CD4-positive, alpha-beta T cell (primary cell): ENCODE measurements around the gene LIN54. TPM values are rescaled to one million over a fixed set of nuclear protein-coding genes. Genes with fewer than 3 reads are reported as not detected.
"Not testable (repeated sequence)": the region's sequence is repeated elsewhere in the genome, so short reads cannot be mapped to it uniquely, and the experiment has no call there.

Experiments used
- ATAC-seq: fragments of 200-7000 bp; cut with Tn5 transposase; one replicate; pipeline ENCODE4 v1.10.0; 2022; ENCODE audit warnings: mild to moderate bottlenecking; ENCODE audit not compliant: poor library complexity
- CTCF ChIA-PET: fragments of 350-600 bp; sonication (Branson Sonifier 250); formaldehyde crosslinking; loops from one replicate; lab custom pipeline; 2021; ENCODE audit warnings: antibody characterized with exemption, inconsistent platforms; lab: Charles Lee
- POLR2A ChIA-PET: fragments of 350-600 bp; sonication (Branson Sonifier 250); formaldehyde crosslinking; loops from one replicate; lab custom pipeline; 2021; ENCODE audit warnings: antibody characterized with exemption, inconsistent platforms; lab: Charles Lee
- DNase-seq, 14 experiments: peaks; one replicate each; pipeline ENCODE4 v3.0.0-alpha.2; 2013 to 2020; ENCODE audit warnings: mixed read lengths in 2 of 14
- H3K27ac ChIP-seq, 2 donors: one replicate each; pipeline versions ENCODE4 v1.5.1 to v1.7.0; 2013; ENCODE audit warnings: low read length in 2 of 2, low read depth in 1 of 2, mild to moderate bottlenecking in 1 of 2
- H3K27me3 ChIP-seq, 2 experiments: 1 replicate in 1 of 2; 2 replicates in 1 of 2; pipeline versions ENCODE4 v1.6.1 to v1.7.0; 2013; ENCODE audit warnings: low read length in 2 of 2, control low read depth in 1 of 2, mild to moderate bottlenecking in 1 of 2, moderate library complexity in 1 of 2; ENCODE audit not compliant: insufficient read depth in 2 of 2, control insufficient read depth in 1 of 2
- H3K36me3 ChIP-seq: one replicate; pipeline ENCODE4 v1.6.1; 2013; ENCODE audit warnings: low read length, control low read depth; ENCODE audit not compliant: insufficient read depth
- H3K4me1 ChIP-seq: one replicate; pipeline ENCODE4 v1.6.1; 2013; ENCODE audit warnings: low read length, control low read depth; ENCODE audit not compliant: insufficient read depth
- H3K4me3 ChIP-seq: one replicate; pipeline ENCODE4 v1.5.1; 2013; ENCODE audit warnings: mild to moderate bottlenecking, low read length, moderate library complexity
- H3K9me3 ChIP-seq, 2 experiments: 1 replicate in 1 of 2; 2 replicates in 1 of 2; pipeline versions ENCODE4 v1.6.1 to v1.7.0; 2013; ENCODE audit warnings: low read length in 2 of 2, mild to moderate bottlenecking in 2 of 2, control low read depth in 1 of 2, moderate library complexity in 1 of 2; ENCODE audit not compliant: control insufficient read depth in 1 of 2, insufficient read depth in 1 of 2
- H3K27ac Mint-ChIP-seq: one replicate; pipeline ENCODE4 v1.8.0; 2020; ENCODE audit warnings: mixed read lengths
- H3K27me3 Mint-ChIP-seq: one replicate; pipeline ENCODE4 v1.8.0; 2021; ENCODE audit warnings: mixed read lengths
- H3K36me3 Mint-ChIP-seq: one replicate; pipeline ENCODE4 v1.8.0; 2021; ENCODE audit warnings: low read depth, mixed read lengths
- H3K4me1 Mint-ChIP-seq: one replicate; pipeline ENCODE4 v1.8.0; 2021; ENCODE audit warnings: low read depth, mixed read lengths
- H3K4me3 Mint-ChIP-seq: one replicate; pipeline ENCODE4 v1.8.0; 2020; ENCODE audit warnings: mild to moderate bottlenecking, mixed read lengths
- H3K9me3 Mint-ChIP-seq: one replicate; pipeline ENCODE4 v1.8.0; 2020; ENCODE audit warnings: mixed read lengths
- intact Hi-C, 2 experiments: fragments of 100-400 bp; cut with DNase I in 1 of 2; cut with micrococcal nuclease in 1 of 2; formaldehyde crosslinking; loops; one replicate each; pipeline versions ENCODE4 v1.15.1 to v1.9.0; 2023 to 2025; cut with DNase I, micrococcal nuclease
- total RNA-seq, 174 experiments: library from RNA in 2 of 174; stranded (reverse) in 2 of 174; gene quantifications; one replicate each; pipeline ENCODE4 v1.2.3 and lab custom pipeline; 2021 to 2026
- TF ChIP-seq, protein P1 (sequence below): fragments of 200-600 bp; IDR thresholded peaks from one replicate; pipeline ENCODE4 v1.8.0; 2022; ENCODE audit warnings: antibody characterized with exemption, mild to moderate bottlenecking

The LIN54 gene
- total RNA-seq, 2 experiments from 2014 or later, result 11.0 to 12.1 TPM

GRCh38 chr4:83046693-83047473, 36.3 kb upstream of the LIN54 start:
- CTCF ChIA-PET, result interaction anchor here (0.7 kb wide), 1 partner anchor 29 kb away, joined by 3 read pairs; no protein-coding TSS in a partner anchor
- Histone ChIP-seq H3K27ac (no peak overlapping the region), H3K4me3 (no peak overlapping the region), H3K36me3 (peaks cover 32% of the 10 kb centered on the region), H3K9me3 (no peaks in the 10 kb centered on the region), H3K27me3 (no peaks in the 10 kb centered on the region), H3K4me1 (peaks cover 5% of the 10 kb centered on the region)
- ATAC-seq (no peak), DNase-seq (no peak)
- Mint-ChIP-seq H3K27ac (no peak overlapping the region), H3K4me1 (peaks cover 18% of the 10 kb centered on the region), H3K9me3 (no peaks in the 10 kb centered on the region), H3K36me3 (peaks cover 40% of the 10 kb centered on the region), H3K27me3 (no peaks in the 10 kb centered on the region), H3K4me3 (no peak overlapping the region)
- intact Hi-C loops, result no loop called here
- TF ChIP-seq, protein P1, sequence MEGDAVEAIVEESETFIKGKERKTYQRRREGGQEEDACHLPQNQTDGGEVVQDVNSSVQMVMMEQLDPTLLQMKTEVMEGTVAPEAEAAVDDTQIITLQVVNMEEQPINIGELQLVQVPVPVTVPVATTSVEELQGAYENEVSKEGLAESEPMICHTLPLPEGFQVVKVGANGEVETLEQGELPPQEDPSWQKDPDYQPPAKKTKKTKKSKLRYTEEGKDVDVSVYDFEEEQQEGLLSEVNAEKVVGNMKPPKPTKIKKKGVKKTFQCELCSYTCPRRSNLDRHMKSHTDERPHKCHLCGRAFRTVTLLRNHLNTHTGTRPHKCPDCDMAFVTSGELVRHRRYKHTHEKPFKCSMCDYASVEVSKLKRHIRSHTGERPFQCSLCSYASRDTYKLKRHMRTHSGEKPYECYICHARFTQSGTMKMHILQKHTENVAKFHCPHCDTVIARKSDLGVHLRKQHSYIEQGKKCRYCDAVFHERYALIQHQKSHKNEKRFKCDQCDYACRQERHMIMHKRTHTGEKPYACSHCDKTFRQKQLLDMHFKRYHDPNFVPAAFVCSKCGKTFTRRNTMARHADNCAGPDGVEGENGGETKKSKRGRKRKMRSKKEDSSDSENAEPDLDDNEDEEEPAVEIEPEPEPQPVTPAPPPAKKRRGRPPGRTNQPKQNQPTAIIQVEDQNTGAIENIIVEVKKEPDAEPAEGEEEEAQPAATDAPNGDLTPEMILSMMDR, result no peak
- POLR2A ChIA-PET, result interaction anchor here (1.3 to 1.7 kb wide), 2 partner anchors 12 to 237 kb away, joined by 4 to 6 read pairs; partner anchors contain the start of genes COPS4 and COQ2

- intact Hi-C loops, result no loop called here
- Histone ChIP-seq H3K27ac (no peak overlapping the region), H3K9me3 (no peaks in the 10 kb centered on the region), H3K4me3 (no peak overlapping the region), H3K27me3 (no peaks in the 10 kb centered on the region), H3K36me3 (peaks cover 4% of the 10 kb centered on the region), H3K4me1 (peaks cover 13% of the 10 kb centered on the region)
- H3K36me3 Mint-ChIP-seq, result peaks cover 22% of the 10 kb centered on the region
- CTCF ChIA-PET, result no interaction called here
- POLR2A ChIA-PET, result no interaction called here
- no peak for ATAC-seq
- TF ChIP-seq, protein P1, result no peak
- H3K4me1 Mint-ChIP-seq, result peaks cover 37% of the 10 kb centered on the region
- DNase-seq, result no peak
- H3K9me3 Mint-ChIP-seq, result no peaks in the 10 kb centered on the region
- no peaks in the 10 kb centered on the region for H3K27me3 Mint-ChIP-seq
- H3K27ac Mint-ChIP-seq, result no peak overlapping the region
- no peak overlapping the region for H3K4me3 Mint-ChIP-seq
Observed at GRCh38 chr4:83043801-83044407, 33.3 kb upstream of the LIN54 start.

GRCh38 chr4:83043157-83043556, 32.5 kb upstream of the LIN54 start:
- H3K27me3 ChIP-seq, H3K9me3 ChIP-seq, H3K4me3 ChIP-seq, H3K27ac ChIP-seq, POLR2A ChIA-PET, H3K36me3 ChIP-seq, DNase-seq, H3K27me3 Mint-ChIP-seq, H3K9me3 Mint-ChIP-seq, H3K27ac Mint-ChIP-seq, H3K4me3 Mint-ChIP-seq, ATAC-seq, intact Hi-C loops: not testable (repeated sequence)
- peaks cover 13% of the 10 kb centered on the region for H3K4me1 ChIP-seq
- H3K36me3 Mint-ChIP-seq, result peaks cover 19% of the 10 kb centered on the region
- peaks cover 38% of the 10 kb centered on the region for H3K4me1 Mint-ChIP-seq
- CTCF ChIA-PET, result interaction anchor here (0.6 kb wide), 1 partner anchor 70 kb away, joined by 3 read pairs; no protein-coding TSS in a partner anchor
